Tibial nerve (tissue), 4 donors: ENCODE measurements around the gene PAIP2.

Experiments
- EP300 ChIP-seq, 2 donors: sonication (generic); formaldehyde crosslinking; IDR thresholded peaks; one replicate each; pipeline ENCODE4 v1.6.1; 2017; ENCODE audit warnings: antibody characterized with exemption in 2 of 2, mild to moderate bottlenecking in 1 of 2
- POLR2A ChIP-seq, 2 donors: fragments of 450-650 bp; IDR thresholded peaks; one replicate each; pipeline ENCODE4 v1.6.1; 2017; ENCODE audit warnings: antibody characterized with exemption in 2 of 2, mild to moderate bottlenecking in 2 of 2, moderate library complexity in 2 of 2
- TF ChIP-seq, protein P1 (sequence below), 5 experiments: fragments of 200-600 bp in 3 of 5; fragments of 450-650 bp in 2 of 5; sonication (generic) in 3 of 5; IDR thresholded peaks; one replicate each; pipeline ENCODE4 v1.5.1; 2016 to 2019; ENCODE audit warnings: antibody characterized with exemption in 5 of 5, mild to moderate bottlenecking in 3 of 5, moderate library complexity in 2 of 5

DNA sequence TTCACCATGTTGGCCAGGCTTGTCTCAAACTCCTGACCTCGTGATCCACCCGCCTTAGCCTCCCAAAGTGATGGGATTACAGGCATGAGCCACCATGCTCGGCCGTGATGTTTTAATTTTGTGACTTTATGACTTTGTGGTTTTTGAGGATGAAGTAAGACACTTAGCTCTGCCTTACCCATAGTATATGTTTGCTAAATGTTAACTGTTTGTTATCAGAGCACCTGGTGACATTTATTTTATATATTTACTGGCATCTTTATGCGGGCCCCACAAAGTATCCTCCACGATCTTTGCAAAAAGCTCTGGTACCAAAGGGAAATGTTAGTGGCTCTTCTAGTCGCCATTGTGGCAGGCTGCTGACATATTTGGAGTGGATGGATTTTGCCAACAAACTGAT lies 34.7 kb downstream of the PAIP2 start:
- TF ChIP-seq, protein P1, sequence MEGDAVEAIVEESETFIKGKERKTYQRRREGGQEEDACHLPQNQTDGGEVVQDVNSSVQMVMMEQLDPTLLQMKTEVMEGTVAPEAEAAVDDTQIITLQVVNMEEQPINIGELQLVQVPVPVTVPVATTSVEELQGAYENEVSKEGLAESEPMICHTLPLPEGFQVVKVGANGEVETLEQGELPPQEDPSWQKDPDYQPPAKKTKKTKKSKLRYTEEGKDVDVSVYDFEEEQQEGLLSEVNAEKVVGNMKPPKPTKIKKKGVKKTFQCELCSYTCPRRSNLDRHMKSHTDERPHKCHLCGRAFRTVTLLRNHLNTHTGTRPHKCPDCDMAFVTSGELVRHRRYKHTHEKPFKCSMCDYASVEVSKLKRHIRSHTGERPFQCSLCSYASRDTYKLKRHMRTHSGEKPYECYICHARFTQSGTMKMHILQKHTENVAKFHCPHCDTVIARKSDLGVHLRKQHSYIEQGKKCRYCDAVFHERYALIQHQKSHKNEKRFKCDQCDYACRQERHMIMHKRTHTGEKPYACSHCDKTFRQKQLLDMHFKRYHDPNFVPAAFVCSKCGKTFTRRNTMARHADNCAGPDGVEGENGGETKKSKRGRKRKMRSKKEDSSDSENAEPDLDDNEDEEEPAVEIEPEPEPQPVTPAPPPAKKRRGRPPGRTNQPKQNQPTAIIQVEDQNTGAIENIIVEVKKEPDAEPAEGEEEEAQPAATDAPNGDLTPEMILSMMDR (IDR thresholded peaks at IDR 0.05): no peak
- TF ChIP-seq POLR2A (IDR thresholded peaks at IDR 0.05): no peak
- TF ChIP-seq EP300 (IDR thresholded peaks at IDR 0.05): no peak
